ENCODE results near the gene WDR45B.

DNA sequence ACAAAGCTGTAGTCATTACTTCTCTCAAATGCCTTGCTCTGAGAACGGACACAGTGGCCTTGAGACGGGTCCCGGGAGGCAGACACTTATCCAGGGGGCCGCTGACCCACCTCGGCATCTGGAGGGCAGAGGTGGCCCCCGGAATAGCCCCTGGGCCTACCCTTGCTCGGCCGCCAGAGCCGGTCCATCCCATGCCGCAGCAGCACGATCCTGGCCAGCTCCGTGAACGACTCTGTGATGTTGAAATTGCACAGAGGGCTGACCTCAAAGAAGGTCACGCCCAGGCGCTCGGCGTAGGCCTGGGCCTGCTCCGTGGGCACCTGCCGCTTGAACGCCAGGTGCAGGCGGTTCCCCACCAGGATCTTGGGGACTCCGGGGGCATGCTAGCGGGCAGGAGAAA is 10.1 kb upstream of the WDR45B start:
- TF ChIP-seq, protein P1, sequence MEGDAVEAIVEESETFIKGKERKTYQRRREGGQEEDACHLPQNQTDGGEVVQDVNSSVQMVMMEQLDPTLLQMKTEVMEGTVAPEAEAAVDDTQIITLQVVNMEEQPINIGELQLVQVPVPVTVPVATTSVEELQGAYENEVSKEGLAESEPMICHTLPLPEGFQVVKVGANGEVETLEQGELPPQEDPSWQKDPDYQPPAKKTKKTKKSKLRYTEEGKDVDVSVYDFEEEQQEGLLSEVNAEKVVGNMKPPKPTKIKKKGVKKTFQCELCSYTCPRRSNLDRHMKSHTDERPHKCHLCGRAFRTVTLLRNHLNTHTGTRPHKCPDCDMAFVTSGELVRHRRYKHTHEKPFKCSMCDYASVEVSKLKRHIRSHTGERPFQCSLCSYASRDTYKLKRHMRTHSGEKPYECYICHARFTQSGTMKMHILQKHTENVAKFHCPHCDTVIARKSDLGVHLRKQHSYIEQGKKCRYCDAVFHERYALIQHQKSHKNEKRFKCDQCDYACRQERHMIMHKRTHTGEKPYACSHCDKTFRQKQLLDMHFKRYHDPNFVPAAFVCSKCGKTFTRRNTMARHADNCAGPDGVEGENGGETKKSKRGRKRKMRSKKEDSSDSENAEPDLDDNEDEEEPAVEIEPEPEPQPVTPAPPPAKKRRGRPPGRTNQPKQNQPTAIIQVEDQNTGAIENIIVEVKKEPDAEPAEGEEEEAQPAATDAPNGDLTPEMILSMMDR (conservative IDR thresholded peaks at IDR 0.05), result no peak
- no peak for TF ChIP-seq ZFX (IDR thresholded peaks at IDR 0.05)

Data from C4-2B (cell line).